NCI-H128 (cell line): ENCODE data around the gene GNB1L.
"Not testable (repeated sequence)": the region's sequence is repeated elsewhere in the genome, so short reads cannot be mapped to it uniquely, and the experiment has no call there.

Experiments used
- DNase-seq: peaks from one replicate; lab custom pipeline; 2025; ENCODE audit not compliant: unreplicated experiment; lab: John Stamatoyannopoulos, UW

Gene GNB1L

GRCh38 chr22:19889951-19890350 is 35.3 kb upstream of the GNB1L start:
- no peak for DNase-seq

- DNase-seq, result no peak
These were observed 33.6 kb upstream of the GNB1L start for GRCh38 chr22:19888131-19888746.

DNA sequence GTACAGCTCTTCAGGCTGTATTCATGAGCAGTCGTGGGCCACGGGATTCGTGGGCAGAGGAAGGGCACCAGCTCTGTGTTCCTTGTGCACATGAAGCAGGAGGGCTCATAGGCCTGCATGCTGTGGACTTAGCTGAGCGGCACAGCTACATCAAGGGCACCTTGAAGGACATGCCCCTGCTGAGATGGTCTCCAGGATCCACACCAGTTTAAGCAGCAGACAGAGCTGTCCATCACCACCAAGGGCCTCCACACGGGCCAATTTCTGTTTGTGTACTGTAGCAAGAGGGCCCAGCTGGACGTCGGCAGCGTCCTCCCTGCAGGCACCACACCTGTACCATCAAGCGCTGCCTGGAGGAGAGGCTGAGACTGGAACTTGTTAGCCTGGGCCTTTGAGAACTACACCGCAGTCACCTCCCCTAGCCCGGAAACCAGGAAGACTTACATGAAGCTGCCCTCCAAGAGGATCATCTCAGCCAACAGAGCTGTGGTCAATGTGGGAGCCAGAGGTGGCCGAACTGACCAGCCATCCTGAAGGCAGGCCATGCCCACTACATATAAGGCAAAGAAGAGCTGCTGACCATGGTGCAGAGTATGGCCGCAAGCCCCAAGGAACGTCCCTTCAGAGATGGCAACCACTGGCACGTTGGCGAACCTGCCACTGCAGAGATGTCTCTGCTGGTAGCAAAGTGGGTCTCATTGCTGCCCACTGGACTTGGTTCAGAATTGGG is 32.7 kb upstream of the GNB1L start:
- DNase-seq, result no peak

- no peak for DNase-seq
These were observed 32.1 kb upstream of the GNB1L start for GRCh38 chr22:19886605-19887255.

DNA sequence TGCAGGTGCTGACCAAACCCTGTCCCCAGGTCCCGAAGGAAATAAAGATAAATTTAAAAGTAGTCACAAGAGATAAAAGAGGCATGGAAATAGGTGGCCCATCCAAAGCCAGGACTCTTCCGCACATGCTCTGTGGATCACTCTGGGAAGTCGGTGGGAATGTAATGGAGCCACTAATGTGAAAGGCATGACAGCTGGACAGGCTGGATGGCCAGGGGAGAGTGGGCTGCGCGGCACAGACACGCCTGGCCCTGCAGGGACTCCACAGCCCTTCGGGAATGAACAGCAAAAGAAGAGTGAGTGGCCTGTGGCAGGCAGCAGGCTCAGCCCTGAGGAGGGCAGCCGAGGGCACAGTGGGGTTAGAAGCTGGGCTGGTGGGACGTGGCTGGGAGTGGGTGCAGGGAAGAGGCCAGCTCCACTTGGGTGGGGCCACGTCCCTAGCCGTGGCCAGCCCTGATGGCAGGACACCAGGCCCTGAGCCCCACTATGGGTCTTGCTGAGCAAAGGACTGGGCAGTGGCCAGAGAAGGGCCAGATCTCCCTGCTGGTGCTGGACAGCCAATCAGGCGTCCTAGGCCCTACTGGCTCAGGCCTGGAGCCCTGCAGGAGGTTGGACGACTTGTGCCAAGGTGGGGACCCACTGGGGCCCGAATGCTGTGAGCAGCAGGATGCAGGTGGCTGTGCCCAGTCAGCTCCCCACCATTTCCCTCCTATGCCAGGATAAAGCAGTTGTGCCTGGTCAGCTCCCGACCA is 31.3 kb upstream of the GNB1L start:
- no peak for DNase-seq

GRCh38 chr22:19884954-19885751 is 30.5 kb upstream of the GNB1L start:
- DNase-seq, result no peak

DNA sequence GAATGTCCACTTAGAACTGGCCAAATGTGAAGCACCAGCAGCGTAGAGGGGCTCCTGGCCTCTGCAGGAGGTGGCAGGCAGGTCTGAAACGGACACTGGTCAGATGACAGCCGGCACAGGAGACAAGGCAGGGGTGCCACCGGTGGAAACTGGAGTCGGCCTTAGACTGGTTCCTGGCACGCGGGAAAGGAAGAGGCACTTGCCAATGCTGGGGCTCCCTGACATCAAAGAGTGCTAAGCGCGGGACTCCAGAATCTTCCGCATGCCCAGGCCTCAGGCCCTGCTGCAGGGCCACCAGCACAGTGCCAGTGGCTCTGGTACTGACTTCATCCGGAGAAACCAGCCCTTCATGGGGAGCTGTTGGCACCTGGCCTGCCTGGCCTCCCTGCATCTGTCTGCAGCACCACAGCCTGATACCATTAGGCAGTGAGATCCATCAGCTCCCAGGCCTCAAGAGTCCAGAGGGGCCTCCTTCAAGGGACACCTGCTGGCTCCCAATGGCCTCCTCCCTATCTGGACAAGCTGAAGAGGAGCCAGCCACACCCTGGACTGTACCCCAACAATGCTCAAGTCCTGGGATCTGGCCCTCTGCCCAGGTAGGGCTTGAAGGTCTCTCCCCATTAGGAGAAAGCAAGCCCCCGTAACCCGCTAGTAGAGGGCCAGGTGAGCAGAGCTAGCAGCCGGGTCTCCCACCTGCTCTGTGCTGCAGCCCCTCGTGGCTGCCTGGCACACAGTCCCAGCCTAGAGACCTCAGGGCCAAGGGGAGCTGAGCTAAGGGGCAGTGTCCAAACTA is 29.7 kb upstream of the GNB1L start:
- no peak for DNase-seq

- DNase-seq, result not testable (repeated sequence)
These were observed 28.8 kb upstream of the GNB1L start for GRCh38 chr22:19883446-19883845.

- DNase-seq, result no peak
These were observed 28.0 kb upstream of the GNB1L start for GRCh38 chr22:19882446-19883381.

- DNase-seq, result no peak
These were observed 26.3 kb upstream of the GNB1L start for GRCh38 chr22:19880786-19881569.

- DNase-seq, result no peak
These were observed 25.5 kb upstream of the GNB1L start for GRCh38 chr22:19879992-19880785.

DNA sequence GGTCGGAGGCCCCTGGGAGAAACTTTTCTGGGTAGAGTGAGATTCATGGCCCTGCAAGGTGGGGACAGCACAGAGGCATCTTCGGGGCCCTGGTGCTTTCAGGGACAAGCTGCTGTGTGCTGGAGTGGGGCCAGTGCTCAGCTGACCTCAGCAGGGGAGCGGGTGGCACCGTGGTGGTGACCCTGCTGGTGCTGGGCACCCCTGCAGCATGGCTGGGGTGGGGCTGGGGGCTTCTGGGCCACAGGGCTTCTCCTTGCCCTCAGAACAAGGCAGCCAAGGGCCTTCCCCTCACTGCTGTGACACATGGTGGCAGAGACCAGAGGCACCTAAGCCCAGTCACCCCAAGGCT is 24.9 kb upstream of the GNB1L start:
- DNase-seq, result no peak

- no peak for DNase-seq
These were observed 24.5 kb upstream of the GNB1L start for GRCh38 chr22:19879246-19879570.

DNA sequence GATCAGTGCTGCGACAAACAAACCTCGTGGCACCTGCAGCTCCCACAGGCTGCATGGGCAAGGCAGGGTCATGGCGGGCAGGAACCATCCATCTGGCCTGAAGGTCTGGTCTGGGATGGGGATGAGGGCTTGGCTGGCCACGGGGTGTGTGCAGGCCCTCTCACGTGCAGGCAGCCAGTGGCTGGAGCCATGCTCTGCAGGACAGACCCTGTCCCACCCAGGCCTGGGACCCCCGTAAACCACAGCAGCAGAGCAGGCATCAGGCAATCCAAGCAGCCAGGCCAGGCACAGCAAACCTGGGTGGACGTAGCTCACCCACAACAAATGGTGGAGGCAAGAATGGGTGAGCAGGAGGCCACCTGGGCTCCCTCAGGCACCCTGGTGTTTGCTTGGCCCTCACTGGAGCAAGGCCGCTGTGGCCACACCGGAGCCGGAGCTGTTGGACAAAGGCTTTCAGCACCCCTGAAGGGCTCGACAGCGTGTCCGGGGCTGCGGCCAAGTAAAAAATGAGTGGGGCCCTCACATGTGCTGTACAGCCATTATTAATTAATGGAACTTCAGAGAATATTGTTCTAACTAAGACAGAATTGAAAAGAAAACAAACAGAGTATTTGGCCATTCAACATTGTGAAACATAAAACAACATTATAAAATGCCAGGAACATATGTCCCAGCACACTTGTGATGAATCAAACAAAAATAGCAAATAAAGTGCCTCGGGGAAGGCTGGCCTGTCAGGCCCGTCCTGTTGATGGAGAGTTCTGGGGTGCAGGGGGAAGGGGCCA is 24.0 kb upstream of the GNB1L start:
- no peak for DNase-seq

DNA sequence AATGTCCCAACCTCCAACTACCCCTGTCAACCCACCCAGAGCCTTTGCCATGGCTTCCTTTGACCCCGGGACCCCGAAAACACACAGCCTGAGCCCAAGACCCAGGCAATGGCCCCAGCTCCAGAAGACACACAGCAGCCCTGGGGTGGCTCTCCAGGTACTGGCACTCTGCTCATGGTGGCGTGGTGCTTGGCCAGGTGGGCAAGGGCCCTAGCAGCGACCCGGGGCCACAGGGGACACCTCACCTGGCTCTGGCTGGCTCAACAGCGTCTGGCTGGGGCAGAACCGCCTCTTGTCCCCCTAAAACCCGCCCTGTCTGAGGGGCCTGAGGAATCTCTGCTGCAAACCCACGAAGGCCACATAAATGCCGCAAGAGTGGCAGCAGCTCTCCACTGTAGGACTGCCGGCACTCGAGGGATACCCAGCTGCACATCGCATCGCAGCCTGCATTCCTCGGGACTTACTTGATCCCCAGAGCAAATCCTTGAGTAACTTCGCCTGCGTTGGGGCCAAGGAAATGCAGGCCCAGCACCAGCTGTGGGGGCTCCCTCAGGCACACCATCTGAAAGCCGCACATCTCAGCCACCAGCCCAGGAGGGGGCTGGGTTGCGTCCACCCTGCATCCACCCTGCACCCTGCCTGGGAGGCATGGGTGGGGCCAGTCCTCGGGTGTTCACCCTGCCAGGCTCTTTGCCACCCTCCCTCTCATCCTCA is 23.1 kb upstream of the GNB1L start:
- no peak for DNase-seq

GRCh38 chr22:19876941-19877625 is 22.4 kb upstream of the GNB1L start:
- DNase-seq, result no peak
